GM19043 (cell line): ENCODE results near the gene C17orf67.
"Not testable (repeated sequence)": the region's sequence is repeated elsewhere in the genome, so short reads cannot be mapped to it uniquely, and the experiment has no call there.

ENCODE experiments used
- ATAC-seq: cut with Tn5 transposase; IDR thresholded peaks from one replicate; pipeline ENCODE4 v1.9.1; 2021; ENCODE audit warnings: low read depth; ENCODE audit not compliant: unreplicated experiment

Gene C17orf67

DNA sequence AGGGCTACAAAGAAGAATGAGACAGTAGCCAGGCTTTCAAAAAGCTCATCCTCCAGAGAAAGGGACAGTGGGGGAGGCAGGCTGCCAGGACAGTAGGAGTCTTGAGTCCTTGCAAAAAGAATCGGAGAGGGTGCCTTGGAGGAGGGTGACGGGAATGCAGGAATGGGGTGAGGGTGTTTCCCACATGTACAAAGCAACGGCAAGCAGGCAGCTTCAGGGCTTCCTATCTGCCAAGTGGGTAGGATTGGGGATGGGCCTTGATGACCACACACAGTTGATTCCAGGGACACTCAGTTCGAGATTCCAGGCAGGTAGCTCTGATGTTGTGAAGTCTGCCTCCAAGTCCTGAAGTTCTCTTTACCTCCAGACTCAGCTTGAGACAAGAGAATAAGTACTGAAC lies 54.4 kb downstream of the C17orf67 start:
- ATAC-seq = no peak

DNA sequence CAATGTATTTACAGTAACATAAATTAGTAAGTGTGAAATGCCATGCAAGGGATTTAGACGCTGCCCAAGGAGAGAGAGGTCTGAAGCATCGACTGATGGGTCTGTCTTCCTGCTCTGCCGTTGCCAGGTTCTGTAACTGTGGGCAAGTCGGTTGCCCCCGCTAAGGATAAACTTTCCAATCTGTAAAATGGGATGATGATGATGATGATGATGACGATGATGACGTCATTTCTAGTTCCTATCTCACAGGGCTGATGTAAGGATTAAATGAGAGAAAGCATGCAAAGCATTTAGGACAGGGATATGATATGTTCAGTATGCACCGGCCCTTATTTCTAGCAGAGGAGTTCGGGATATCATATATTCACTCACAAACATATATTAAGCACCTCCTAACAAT lies 54.8 kb downstream of the C17orf67 start:
- ATAC-seq = no peak

DNA sequence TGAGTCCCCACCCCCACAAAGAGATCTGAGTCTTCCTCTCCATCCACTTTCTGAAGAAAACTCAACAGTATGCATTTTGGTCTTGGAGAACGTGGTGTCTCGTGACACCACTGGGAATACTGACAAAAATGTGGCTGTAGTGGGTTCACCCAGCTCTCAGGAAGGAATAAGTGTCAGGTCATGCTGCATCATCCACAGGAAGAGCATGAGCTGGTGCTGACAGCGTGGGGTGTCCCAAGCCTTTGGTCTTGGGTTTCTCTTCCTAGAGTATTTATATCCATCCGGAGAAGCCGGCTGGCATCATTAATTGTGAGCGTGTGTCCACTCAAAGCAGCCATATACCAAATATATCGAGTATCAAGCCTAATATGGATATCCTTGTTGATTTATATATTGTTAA lies 55.9 kb downstream of the C17orf67 start:
- ATAC-seq = no peak

DNA sequence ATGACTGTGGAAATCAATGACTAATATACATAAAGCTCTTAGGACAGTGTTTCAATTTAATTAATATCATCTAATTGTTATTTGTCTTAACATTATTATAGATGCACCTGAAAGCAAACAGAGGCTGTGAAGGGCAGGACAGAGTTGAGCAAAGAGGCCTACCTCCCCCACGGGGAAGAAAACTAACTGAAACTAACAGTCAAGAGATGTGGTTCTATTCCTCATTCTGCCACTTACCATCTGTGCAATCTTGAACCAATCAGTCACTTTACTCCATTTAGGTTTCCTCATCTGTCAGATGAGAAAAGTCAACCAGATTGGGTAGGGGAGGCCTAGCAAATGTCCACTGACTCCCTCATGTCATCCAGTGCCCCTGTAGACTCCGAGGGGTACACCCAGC lies 59.1 kb downstream of the C17orf67 start:
- no peak for ATAC-seq

DNA sequence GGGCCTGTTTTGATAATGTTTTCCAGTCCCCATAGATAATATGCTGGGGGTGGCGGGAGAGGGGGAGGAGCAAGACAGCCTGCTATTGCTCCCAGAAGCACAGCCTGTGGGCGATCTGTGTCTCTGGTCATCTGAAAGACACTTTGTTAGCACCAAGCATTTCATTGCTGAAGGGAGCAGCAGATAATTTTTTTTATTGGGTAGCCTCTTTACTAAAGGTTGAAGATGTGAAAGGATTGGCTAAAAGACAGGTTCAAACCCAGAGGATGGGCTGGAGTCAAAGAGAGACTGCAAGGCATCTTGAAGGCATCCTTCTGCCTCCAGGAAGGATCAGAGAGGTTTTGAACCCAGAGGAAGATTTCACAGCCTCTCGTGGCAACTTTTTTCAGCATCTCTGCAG lies 60.6 kb downstream of the C17orf67 start:
- ATAC-seq = no peak

DNA sequence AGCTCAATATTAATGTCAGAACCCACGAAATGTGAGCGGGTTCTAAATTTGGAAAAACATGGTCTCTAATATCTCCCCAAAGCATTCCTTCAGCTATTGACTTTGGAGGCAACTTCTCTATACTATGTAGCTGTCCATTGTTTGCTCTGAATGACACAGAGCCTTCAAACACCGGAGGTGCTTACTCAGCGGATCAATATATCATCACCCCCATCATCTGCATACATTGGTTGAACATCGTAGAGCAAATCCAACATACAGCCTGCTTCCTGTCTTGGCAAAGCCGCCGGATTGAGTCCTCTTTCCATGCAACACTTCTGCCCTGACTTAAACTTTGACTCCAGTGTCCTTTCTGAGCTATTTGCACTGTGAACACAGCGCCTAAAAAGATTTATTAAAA lies 61.3 kb downstream of the C17orf67 start:
- no peak for ATAC-seq

DNA sequence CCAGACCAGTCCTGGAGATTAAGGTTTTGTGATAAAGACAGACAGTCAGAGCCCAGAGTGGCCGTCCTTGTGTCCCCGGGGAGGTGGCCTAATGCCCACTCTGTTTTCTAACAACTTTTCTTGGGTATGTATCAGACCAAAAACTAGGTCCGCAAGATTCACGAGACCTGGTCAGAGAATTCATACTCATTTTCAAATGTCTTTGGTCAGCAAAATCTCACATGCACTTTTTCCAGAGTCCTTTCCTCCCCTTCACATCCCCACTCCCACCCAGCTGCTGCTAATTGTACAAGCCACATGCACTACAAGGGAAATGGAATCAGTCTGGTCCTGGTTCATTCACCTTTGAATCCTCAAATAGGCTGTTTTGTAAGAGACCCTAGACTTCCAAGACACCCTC lies 61.7 kb downstream of the C17orf67 start:
- no peak for ATAC-seq

DNA sequence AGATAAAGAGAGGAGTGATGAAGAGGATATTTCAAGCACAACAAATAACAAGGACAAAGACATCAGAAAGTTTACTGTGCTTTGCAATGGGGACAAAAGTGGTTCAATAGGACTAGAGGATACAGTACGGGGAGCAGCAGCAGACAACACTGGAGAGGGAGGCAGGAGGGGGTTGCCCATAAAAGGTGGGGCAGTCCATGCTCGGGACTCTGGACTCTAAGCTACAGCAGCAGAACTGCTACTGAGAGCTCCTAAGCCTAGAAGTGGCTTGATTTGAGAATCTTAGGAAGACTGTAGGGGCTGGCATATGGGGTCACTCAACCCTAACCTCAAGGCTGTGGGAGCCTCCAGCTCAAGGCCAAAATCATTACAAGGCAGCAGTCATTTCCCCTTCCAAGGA lies 62.2 kb downstream of the C17orf67 start:
- ATAC-seq = no peak

DNA sequence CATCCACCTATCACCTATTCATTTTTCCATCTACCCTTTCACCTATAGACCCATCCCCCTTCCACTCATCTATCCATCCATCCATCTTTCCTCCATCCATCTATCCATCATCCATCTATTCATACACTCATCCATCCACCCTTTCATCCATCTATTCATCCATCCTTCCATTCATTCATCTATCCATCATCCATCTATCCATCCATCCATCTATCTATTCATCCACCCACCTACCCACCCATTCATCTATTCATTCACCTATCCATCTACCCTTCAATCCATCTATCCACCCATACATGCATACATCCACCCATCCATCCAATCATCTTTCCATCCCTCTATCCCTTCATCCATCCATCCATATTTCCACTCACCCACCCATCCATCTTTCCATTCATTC lies 63.3 kb downstream of the C17orf67 start:
- ATAC-seq = no peak

DNA sequence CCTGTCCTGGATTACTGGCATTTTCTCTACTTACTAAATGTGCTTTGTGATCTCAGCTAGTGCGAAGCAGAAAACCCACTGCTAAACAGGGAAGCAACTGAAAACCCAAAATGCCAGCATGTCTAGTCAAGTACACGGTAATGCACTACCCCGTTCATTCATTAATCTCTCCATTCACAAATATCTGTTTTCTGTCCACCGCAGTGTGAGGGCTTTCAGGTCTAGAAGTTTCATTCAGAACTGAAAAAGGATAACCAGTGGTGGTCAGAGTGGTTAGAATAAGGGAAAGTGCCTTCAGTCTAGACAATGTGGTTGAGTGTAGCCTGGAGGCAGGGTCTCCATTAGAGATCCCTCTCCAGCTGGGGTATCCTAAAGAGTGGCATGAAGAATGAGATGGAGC lies 68.3 kb downstream of the C17orf67 start:
- ATAC-seq = no peak

DNA sequence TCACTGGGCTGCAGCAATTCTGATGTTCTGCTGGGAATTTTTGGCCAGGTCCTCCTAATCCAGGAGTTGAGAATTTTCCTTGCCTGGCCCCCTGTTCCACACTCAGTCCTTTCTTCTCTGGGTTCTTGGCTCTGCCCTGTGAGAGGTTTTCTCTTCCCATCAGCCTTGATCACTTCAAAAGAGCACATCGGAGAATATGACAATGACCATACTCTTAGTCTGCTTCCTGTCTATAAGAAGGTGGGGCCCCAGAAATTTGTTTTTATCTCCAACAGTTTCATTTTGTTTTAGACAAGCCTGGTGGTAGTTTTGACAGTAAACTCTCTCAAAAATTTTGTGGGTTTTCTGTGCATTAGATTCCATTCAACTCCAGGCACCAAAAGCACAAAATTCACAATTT lies 70.7 kb downstream of the C17orf67 start:
- no peak for ATAC-seq

DNA sequence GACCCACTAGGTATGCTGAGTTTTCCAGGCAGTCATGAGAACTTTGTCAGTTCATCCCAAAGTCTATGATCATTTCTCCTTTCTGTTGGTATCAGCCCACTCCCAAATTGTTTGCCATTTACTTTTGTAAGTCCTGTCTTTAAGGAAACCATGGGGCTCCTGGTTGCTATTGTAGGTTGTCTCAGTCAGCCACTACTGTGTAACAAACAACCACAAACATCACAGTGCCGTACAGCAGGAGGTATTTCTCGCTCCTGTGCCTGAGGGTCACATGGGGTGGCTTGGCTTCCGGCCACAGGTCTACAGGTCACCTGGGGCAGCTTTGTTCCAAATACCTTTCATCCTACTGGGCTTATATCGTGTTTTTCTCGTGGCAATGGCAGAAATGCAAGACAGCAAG lies 71.6 kb downstream of the C17orf67 start:
- no peak for ATAC-seq

DNA sequence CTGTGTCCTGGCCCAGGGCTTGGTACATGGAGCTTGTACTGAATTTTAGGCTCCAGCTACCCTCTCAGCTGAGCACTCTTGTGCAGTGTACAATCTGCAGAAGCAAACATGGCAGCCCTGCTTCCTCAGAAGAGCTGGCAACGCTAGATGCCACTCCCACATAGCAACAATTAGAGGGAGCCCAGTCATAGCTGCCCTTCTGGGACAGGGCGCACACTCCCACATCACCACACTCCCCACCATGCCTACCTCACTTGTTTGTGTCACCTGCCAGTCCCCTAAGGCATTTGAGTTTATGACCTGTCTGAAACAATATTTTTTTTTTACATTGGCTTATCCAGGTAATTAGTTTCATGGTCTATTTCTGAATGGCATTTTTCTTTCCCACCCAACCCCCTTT lies 72.3 kb downstream of the C17orf67 start:
- ATAC-seq = no peak

DNA sequence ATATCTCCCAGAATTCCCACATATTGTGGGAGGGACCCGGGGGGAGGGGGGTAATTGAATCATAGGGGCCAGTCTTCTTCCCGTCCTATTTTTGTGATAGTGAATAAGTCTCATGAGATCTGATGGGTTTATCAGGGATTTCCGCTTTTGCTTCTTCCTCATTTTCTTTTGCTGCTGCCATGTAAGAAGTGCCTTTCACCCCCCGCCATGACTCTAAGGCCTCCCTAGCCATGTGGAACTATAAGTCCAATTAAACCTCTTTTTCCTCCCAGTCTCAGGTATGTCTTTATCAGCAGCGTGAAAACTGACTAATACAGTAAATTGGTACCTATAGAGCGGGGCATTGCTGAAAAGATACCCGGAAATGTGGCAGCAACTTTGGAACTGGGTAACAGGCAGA lies 76.1 kb downstream of the C17orf67 start:
- ATAC-seq = not testable (repeated sequence)

DNA sequence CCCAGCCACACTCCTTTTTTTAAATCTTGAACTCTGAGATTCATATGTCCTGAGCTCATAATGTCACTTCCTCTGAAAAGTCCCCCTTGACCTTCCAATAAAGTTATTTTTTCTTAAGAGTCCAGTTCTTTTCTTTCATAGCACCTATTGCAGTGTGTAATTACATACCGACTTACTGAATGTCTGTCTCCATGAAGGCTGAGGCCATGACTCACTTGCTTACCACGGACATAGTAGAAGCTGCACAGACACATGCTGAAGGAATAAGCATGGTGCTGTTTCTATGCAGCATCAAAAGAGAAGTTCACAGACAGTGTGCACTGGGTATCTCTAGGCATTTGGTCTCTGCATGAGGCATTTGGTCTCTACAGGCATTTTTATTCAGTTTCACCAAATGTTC lies 77.2 kb downstream of the C17orf67 start:
- ATAC-seq = no peak

DNA sequence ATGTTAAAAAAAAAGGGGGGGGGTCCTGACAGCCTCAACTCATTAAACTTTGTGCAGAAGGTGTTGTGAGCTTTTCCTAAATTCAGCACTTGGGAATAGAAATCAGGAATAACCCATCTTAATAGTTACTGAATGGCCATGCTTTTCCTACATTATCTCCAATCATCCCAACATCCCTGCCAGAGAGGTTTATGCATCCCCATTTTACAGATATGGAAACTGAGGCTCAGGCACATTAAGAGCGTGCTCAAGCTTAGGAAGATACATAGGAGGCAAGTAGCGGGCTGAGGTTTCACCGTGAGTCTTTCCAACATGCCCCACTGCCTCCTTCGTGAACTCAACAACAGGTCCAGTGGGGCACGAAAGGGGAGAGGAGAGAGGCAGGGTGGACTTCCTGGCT lies 78.4 kb downstream of the C17orf67 start:
- no peak for ATAC-seq

DNA sequence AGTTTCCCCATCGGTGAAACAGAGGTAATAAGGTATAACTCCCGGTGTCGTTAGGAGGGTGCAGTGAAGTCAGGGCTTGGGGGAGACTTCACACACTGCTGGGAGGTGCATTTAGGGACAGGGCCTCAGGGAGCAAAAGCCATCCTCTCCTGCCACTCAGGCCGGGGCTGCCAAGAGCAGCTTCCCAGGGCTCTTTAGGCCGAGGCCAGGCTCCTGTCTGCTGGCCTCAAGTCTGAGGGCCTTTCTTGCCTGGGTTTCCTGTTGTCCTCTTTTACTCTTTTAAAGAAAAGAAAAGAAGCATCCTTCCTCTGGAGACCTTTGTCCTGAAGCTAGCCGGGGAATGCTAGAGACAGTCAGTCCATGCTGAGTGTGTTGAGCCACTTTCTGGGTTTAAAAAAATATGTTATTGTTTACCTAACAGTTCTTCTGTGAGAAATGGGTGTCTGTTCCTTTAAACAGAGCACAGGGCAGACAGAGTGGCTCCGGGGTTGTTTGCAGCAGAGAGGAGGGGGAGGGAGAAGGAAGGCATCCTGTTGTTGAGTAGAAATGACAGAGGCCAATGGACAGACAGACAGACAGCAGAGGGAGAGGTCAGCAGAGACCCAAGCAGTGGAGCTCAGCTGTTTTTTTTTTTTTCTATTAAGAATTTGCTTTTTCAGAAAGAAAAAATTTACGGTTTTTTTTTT lies 79.1 kb downstream of the C17orf67 start:
- ATAC-seq = no peak

DNA sequence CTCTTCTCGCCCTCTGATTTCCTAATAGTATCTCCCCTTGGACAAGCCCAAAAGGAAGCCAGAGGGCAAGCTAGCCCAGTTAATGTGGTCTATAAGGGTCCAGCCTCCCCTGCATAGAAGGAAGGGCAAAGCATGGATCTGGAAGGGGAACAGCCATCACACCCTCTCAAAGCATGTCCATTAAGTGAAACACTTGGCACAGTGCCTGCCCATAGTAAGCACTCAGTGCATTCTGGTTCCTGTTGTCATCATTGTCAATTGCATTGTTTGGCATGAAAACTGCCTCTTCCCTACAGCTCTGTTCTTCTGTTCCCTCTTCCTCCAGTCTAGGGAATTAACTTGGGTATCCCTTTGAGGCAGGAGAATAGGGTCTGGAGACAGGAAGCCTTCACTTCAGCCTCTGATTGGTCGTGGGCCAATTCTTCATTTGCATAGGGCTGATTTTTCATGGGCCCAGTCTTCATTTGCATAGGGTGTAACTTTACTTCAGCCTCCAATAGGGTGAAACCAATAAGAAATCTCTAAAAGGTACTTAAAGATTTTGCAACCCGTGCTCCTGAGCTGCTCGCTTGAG lies 81.4 kb downstream of the C17orf67 start:
- no peak for ATAC-seq

DNA sequence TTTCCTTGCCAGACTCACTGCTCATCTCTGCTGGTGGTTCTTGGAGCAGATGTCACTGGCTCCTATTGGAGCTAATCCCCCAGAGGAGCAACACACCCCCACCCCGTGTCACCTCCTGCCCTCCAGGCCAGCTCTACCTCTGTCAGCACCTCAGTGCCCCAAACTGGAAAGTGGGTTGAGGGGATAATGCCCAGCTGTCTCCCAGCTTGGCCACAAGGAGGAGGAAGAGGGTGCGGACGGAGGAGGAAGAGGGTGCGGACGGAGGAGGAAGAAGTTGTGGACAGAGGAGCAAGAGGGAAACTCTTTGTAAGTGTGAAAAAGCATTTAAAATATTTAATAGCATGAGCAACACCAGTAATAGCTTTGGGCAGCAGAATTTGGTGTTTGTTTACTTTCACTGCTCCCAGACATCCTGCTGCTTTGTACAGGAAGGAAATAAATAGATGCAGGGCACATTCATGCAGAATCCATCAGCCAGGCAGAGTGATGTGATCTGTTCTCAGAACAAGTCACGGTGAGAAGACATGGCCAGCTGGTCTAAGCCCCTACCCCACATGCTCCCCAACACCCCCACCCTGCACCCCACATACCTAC lies 82.5 kb downstream of the C17orf67 start:
- no peak for ATAC-seq

DNA sequence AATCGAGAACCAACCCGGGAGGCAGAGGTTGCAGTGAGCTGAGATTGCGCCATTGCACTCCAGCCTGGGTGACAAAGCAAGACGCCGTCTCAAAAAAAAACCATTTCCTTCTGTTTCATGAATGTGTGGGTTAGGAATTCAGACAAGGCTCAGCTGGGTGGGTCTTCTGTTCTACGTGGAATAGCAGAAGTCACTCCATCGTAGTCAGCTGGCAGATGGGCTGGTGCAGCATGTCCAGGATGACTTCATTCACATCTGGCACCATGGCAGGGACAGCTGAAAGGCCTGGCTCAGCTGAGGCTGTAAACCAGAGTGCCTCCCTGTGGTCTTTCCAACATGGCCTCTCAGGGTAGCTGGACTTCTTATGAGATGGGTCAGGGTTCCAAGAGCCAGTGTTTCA lies 89.0 kb downstream of the C17orf67 start:
- no peak for ATAC-seq

DNA sequence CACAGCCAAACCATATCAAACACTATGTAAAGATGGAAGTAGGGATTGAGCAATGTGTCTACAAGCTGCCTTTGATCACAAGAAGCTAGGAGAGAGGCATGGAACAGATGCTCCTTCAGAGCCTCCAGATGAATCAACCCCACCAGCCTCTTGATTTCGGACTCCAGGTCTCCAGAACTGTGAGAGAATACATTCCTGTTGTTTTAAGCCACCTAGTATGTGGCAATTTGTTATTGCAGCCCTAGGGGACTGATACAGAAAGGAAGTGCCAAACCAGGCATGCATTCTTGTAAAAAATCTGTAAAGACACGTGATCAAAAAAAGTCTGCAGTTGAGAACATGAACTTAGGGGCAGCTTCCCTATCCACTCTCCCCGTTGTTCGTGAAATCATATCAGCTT lies 91.1 kb downstream of the C17orf67 start:
- ATAC-seq = no peak
